BJ (cell line): ENCODE data around the gene GPR162. TPM values are rescaled to one million over a fixed set of nuclear protein-coding genes. Genes with fewer than 3 reads are reported as not detected.
A peak's percentile ranks its signal among the peaks of the same experiment; 100 is the strongest.

Experiments
- CTCF ChIA-PET: fragments of 350-600 bp; formaldehyde crosslinking; extraction: SDS; loops from one replicate; lab custom pipeline; 2021; ENCODE audit warnings: antibody characterized with exemption, inconsistent platforms; lab: Yijun Ruan, JAX
- POLR2A ChIA-PET: fragments of 300-600 bp; sonication (Branson Sonifier 250); formaldehyde crosslinking; extraction: SDS; loops from one replicate; lab custom pipeline; 2021; ENCODE audit warnings: antibody characterized with exemption; lab: Charles Lee
- DNase-seq: peaks from one replicate; pipeline ENCODE4 v3.0.0-alpha.2; 2011; ENCODE audit warnings: low read depth
- H3K27me3 ChIP-seq: 2 replicates; pipeline ENCODE4 v1.6.0; 2011; ENCODE audit warnings: low read length; ENCODE audit not compliant: control insufficient read depth, insufficient read depth
- H3K36me3 ChIP-seq: 2 replicates; pipeline ENCODE4 v1.5.1; 2011; ENCODE audit warnings: low read length; ENCODE audit not compliant: control insufficient read depth, insufficient read depth
- H3K4me3 ChIP-seq: 2 replicates; pipeline ENCODE4 v1.5.1; 2011; ENCODE audit warnings: low read depth, mild to moderate bottlenecking, control low read depth, low read length
- CTCF ChIP-seq: IDR thresholded peaks from 2 replicates; pipeline ENCODE4 v1.5.1; 2011; ENCODE audit warnings: low read depth, mild to moderate bottlenecking, control low read depth, inconsistent platforms, low read length, moderate library complexity; ENCODE audit not compliant: insufficient read depth
- polyA plus RNA-seq: library from polyadenylated mRNA; depleted of rRNA; stranded (reverse); fragments of >200 nt; gene quantifications from 2 replicates; pipeline ENCODE4 v1.2.3, GENCODE V29; 2011

Gene GPR162
- polyA plus RNA-seq, 1 experiment: 6.6 TPM

DNA sequence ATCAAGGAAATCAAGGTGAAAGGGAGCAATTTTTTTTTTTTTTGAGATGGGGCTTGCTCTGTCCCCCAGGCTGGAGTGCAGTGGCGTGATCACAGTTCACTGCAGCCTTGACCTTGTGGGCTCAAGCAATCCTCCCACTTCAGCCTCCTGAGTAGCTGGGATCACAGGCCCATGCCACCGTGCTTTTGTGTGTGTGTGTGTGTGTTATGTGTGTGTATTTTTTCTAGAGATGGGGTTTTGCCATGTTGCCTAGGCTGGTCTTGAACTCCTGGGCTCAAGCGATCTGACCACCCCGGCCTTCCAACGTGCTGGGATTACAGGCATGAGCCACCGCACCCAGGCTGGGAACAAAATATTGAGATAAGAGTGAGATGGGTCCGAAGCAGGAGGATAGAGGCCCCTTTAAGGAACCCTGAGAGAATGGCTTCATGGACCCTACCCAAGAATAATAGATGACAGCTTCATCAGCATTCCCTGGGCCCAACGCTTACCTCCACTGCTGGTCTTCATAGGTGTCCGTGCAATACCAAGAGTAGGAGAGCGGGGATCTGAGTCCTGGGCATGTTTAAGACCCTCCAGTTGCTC is 28.4 kb downstream of the GPR162 start:
- no peak for DNase-seq
- POLR2A ChIA-PET: no interaction called here
- CTCF ChIA-PET: interaction anchor here (8.0 to 12.2 kb wide), 2 partner anchors 14 to 19 kb away, joined by 111 to 112 read pairs; partner anchors contain the start of genes GNB3, SPSB2 and TPI1
- no peaks in the 10 kb centered on the region for H3K27me3 ChIP-seq
- H3K4me3 ChIP-seq: peak overlapping the region; percentile 78
- H3K36me3 ChIP-seq: peaks cover 13% of the 10 kb centered on the region
- TF ChIP-seq CTCF: no peak

- peaks cover 12% of the 10 kb centered on the region for H3K36me3 ChIP-seq
- no peak for DNase-seq
- peak overlapping the region; percentile 78 for H3K4me3 ChIP-seq
- CTCF ChIA-PET: interaction anchor here (0.9 to 12.2 kb wide), 7 partner anchors 8 to 97 kb away, joined by 3 to 112 read pairs (median 14); partner anchors contain the start of genes GNB3, MLF2, P3H3 and PTMS
- TF ChIP-seq CTCF: no peak
- H3K27me3 ChIP-seq: no peaks in the 10 kb centered on the region
- POLR2A ChIA-PET: interaction anchor here (0.7 to 2.9 kb wide), 2 partner anchors 17 to 30 kb away, joined by 7 to 34 read pairs; partner anchors contain the start of gene TPI1
Observed at GRCh38 chr12:6850796-6851152, 29.2 kb downstream of the GPR162 start.

- Histone ChIP-seq H3K4me3 (peak within 1 kb of the TSS; percentile 78), H3K27me3 (no peaks in the 10 kb centered on the region), H3K36me3 (peaks cover 15% of the 10 kb centered on the region)
- DNase-seq: peak; percentile 84
- CTCF ChIA-PET: interaction anchor here (0.7 to 12.2 kb wide), 9 partner anchors 9 to 167 kb away, joined by 3 to 112 read pairs (median 8); partner anchors contain the start of genes GNB3, LPCAT3, MLF2 and P3H3
- no peak for TF ChIP-seq CTCF
- POLR2A ChIA-PET: interaction anchor here (0.6 to 2.9 kb wide), 8 partner anchors 12 to 255 kb away, joined by 3 to 34 read pairs (median 4); partner anchors contain the start of genes SPSB2 and TPI1
Observed at GRCh38 chr12:6851153-6851920, 29.7 kb downstream of the GPR162 start, which contains the start of gene CDCA3. Gene CDCA3 (minus strand): TSS chr12:6851286. CDS start chr12:6850952, 334 bp downstream.

DNA sequence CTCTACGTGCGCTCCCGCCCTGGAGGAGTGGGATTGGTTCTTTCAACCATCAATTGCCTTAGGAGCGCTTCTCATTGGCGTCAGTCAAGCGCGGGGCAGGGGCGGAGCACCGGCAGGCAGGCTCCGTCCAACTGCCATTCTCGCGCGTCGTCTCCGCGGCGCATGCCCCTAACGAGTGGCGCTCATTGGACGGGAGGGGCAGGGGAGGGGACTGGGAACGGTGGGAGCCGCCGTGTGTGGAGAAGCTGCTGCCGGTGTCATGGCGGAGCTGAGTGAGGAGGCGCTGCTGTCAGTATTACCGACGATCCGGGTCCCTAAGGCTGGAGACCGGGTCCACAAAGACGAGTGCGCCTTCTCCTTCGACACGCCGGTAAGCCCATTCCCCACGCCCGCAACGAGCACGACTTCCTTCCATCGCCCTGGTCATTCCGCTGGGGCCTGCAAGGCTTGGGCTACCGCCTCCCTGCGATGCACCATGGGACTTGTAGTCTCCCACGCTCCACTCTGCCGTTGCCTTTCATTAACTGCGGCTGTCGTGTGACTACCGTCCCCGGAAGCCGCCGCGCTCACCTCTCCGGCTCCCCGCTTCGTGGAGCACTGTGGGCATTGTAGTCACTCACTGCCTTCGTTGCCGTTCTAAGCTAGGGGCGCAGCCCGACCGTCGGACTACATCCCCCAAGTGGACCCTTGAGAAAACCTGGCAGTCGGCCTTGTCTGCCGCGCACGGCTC is 30.5 kb downstream of the GPR162 start, which contains the start of gene USP5:
Gene USP5, plus strand, starts transcription at position 230 of the 730 bp plus-strand sequence. Its CDS starts 30 bp downstream, at position 260.
- TF ChIP-seq CTCF: 0 out of 2 replicates have a peak, but pooled peaks have one; percentile 3
- H3K36me3 ChIP-seq: peaks cover 9% of the 10 kb centered on the region
- ChIA-PET CTCF (interaction anchor here (0.7 to 12.2 kb wide), 11 partner anchors 9 to 166 kb away, joined by 3 to 112 read pairs (median 5); partner anchors contain the start of genes GNB3, LPCAT3, MLF2 and P3H3), POLR2A (interaction anchor here (0.8 to 2.9 kb wide), 7 partner anchors 15 to 100 kb away, joined by 3 to 34 read pairs (median 5); partner anchors contain the start of genes SPSB2 and TPI1)
- H3K27me3 ChIP-seq: no peaks in the 10 kb centered on the region
- peak within 1 kb of the TSS; percentile 78 for H3K4me3 ChIP-seq
- peak; percentile 99 for DNase-seq
